ENCODE results near the gene DRP2. TPM values are rescaled to one million over a fixed set of nuclear protein-coding genes. Genes with fewer than 3 reads are reported as not detected.
"Not testable (repeated sequence)": the region's sequence is repeated elsewhere in the genome, so short reads cannot be mapped to it uniquely, and the experiment has no call there.

The DRP2 gene
- under 1 TPM in 1 of 6 donors, not detected in 5; 0.07 TPM for total RNA-seq

- H3K4me3 ChIP-seq, result no peak within 1 kb of the TSS
- DNase-seq, result no peak
- WGBS, 2 donors, result 76 to 86% methylated on average over 5 to 7 of the region's 7 CpGs
- ATAC-seq (ENCODE audit: low FRiP score in 2 of 2), result no peak
- TF ChIP-seq POLR2AphosphoS5 (IDR thresholded peaks at IDR 0.05), result no peak
- no peak for TF ChIP-seq CTCF (IDR thresholded peaks at IDR 0.05)
- TF ChIP-seq EP300 (IDR thresholded peaks at IDR 0.05), result no peak
- TF ChIP-seq POLR2A (IDR thresholded peaks at IDR 0.05), result no peak
- H3K4me1 ChIP-seq, result no peaks in the 10 kb centered on the region
- H3K27me3 ChIP-seq, result no peaks in the 10 kb centered on the region
- H3K36me3 ChIP-seq, result no peaks in the 10 kb centered on the region
- H3K27ac ChIP-seq, result no peak within 1 kb of the TSS
- H3K9me3 ChIP-seq, result no peaks in the 10 kb centered on the region
These were observed at the start of gene DRP2 for GRCh38 chrX:101219116-101219863. Gene DRP2, plus strand, starts transcription at chrX:101219786. Its CDS starts 11,862 bp downstream, at chrX:101231648.

GRCh38 chrX:101171883-101172400 lies 47.6 kb upstream of the DRP2 start:
- no peaks in the 10 kb centered on the region for H3K36me3 ChIP-seq
- no peaks in the 10 kb centered on the region for H3K27me3 ChIP-seq
- H3K9me3 ChIP-seq, result no peaks in the 10 kb centered on the region
- DNase-seq (no peak), ATAC-seq (ENCODE audit: low FRiP score in 2 of 2) (no peak)
- 59 to 70% methylated on average over 4 of the region's 4 CpGs for WGBS, 2 donors
- no peaks in the 10 kb centered on the region for H3K4me1 ChIP-seq
- H3K27ac ChIP-seq, result no peak overlapping the region
- TF ChIP-seq EP300 (IDR thresholded peaks at IDR 0.05) (no peak), POLR2AphosphoS5 (IDR thresholded peaks at IDR 0.05) (no peak), POLR2A (IDR thresholded peaks at IDR 0.05) (no peak), CTCF (IDR thresholded peaks at IDR 0.05) (no peak)
- H3K4me3 ChIP-seq, result no peak overlapping the region

- H3K27me3 ChIP-seq, result no peaks in the 10 kb centered on the region
- TF ChIP-seq POLR2A (IDR thresholded peaks at IDR 0.05), result no peak
- TF ChIP-seq POLR2AphosphoS5 (IDR thresholded peaks at IDR 0.05), result no peak
- no peak for TF ChIP-seq EP300 (IDR thresholded peaks at IDR 0.05)
- no peak for TF ChIP-seq CTCF (IDR thresholded peaks at IDR 0.05)
- no peaks in the 10 kb centered on the region for H3K4me1 ChIP-seq
- no peak for ATAC-seq (ENCODE audit: low FRiP score in 2 of 2)
- H3K4me3 ChIP-seq, result no peak overlapping the region
- H3K36me3 ChIP-seq, result no peaks in the 10 kb centered on the region
- no peaks in the 10 kb centered on the region for H3K9me3 ChIP-seq
- no peak overlapping the region for H3K27ac ChIP-seq
- WGBS, 2 donors, result 66 to 83% methylated on average over 3 of the region's 3 CpGs
- DNase-seq, result no peak
These were observed 43.1 kb upstream of the DRP2 start for GRCh38 chrX:101176439-101176838.

- H3K27ac ChIP-seq; ATAC-seq (ENCODE audit: low FRiP score in 2 of 2); H3K9me3 ChIP-seq; H3K27me3 ChIP-seq; H3K4me1 ChIP-seq; H3K36me3 ChIP-seq; H3K4me3 ChIP-seq; DNase-seq: not testable (repeated sequence)
- WGBS, 2 donors, result 41 to 47% methylated on average over 2 of the region's 2 CpGs
These were observed 34.7 kb upstream of the DRP2 start for GRCh38 chrX:101184876-101185275.

GRCh38 chrX:101187961-101188360 lies 31.6 kb upstream of the DRP2 start:
- not testable (repeated sequence) for H3K36me3 ChIP-seq

GRCh38 chrX:101190736-101191135 lies 28.9 kb upstream of the DRP2 start:
- TF ChIP-seq POLR2AphosphoS5 (IDR thresholded peaks at IDR 0.05) (no peak), CTCF (IDR thresholded peaks at IDR 0.05) (no peak), POLR2A (IDR thresholded peaks at IDR 0.05) (no peak)
- DNase-seq (no peak), ATAC-seq (ENCODE audit: low FRiP score in 2 of 2) (no peak)
- Histone ChIP-seq H3K4me3 (no peak overlapping the region), H3K9me3 (no peaks in the 10 kb centered on the region), H3K27me3 (no peaks in the 10 kb centered on the region), H3K4me1 (no peaks in the 10 kb centered on the region), H3K27ac (no peak overlapping the region), H3K36me3 (no peaks in the 10 kb centered on the region)
- WGBS, 2 donors, result 50 to 90% methylated on average over 1 of the region's 1 CpG

More at GRCh38 chrX:101187961-101188360, 31.6 kb upstream of the DRP2 start:
- H3K4me3 ChIP-seq; DNase-seq; H3K27ac ChIP-seq; H3K4me1 ChIP-seq; H3K9me3 ChIP-seq; ATAC-seq (ENCODE audit: low FRiP score in 2 of 2); H3K27me3 ChIP-seq: not testable (repeated sequence)
- 72 to 75% methylated on average over 5 of the region's 5 CpGs for WGBS, 2 donors
